GM21528 (cell line): ENCODE measurements around the gene LRRC3.
"Not testable (repeated sequence)": the region's sequence is repeated elsewhere in the genome, so short reads cannot be mapped to it uniquely, and the experiment has no call there.

Experiments used
- ATAC-seq: cut with Tn5 transposase; IDR thresholded peaks from one replicate; pipeline ENCODE4 v1.9.1; 2021; ENCODE audit warnings: mild to moderate bottlenecking, moderate library complexity; ENCODE audit not compliant: unreplicated experiment, low FRiP score

The LRRC3 gene

GRCh38 chr21:44454747-44455523, at the start of gene LRRC3:
Gene LRRC3 (plus strand): TSS chr21:44455510. CDS start chr21:44456645, 1,135 bp downstream.
- ATAC-seq, result no peak

DNA sequence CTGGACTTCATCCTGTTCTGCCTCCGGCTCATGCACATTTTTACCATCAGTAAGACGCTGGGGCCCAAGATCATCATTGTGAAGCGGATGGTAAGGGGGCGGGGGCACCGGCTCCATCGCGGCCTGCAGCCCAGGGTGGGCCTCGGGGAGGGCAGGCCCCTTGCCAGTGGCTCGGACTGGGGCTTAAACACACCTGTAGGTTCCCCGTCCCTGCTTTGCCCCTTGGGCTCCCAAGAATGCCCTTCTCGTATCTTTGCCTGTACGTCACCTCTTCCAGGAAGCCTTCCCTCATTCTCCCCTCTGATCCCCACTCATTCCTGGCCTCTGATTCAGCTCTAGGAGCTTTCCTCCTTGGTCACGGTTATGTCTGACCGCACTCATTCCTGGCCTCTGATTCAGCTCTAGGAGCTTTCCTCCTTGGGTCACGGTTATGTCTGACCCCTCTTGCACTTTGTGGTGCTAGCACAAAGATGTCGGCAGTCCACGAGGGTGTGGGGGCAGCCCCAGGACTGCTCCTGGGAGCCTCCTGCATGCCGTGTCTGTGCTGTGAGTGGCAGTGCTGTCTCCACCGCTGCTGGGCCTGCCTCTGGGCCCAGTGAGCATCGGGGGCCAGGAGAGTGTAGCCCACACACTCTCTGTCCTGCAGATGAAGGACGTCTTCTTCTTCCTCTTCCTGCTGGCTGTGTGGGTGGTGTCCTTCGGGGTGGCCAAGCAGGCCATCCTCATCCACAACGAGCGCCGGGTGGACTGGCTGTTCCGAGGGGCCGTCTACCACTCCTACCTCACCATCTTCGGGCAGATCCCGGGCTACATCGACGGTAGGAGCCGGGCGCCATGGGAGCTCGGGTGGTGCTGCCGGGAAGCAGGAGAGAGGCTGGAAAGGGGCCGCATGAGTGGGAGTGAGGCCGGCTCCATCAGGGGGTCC, 49.1 kb upstream of the LRRC3 start:
- ATAC-seq, result no peak

DNA sequence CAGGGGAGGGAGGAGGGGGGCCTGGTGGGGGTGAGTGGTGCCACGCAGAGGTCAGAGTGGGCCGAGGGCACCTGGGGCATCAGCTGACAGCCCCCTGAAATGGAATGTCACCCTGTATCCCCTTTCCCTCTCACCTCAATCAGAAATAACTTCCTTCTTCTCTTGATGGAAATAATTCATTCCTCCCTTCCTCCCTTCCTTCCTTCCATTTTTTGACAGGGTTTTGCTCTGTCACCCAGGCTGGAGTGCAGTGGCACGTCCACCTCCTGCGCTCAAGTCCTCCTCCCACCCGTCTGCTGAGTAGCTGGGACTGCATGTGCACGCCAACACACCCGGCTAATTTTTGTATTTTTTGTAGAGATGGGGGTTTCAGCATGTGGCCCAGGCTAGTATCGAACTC, 48.4 kb upstream of the LRRC3 start:
- ATAC-seq, result no peak

- no peak for ATAC-seq
Observed at GRCh38 chr21:44407493-44407892, 47.8 kb upstream of the LRRC3 start.

DNA sequence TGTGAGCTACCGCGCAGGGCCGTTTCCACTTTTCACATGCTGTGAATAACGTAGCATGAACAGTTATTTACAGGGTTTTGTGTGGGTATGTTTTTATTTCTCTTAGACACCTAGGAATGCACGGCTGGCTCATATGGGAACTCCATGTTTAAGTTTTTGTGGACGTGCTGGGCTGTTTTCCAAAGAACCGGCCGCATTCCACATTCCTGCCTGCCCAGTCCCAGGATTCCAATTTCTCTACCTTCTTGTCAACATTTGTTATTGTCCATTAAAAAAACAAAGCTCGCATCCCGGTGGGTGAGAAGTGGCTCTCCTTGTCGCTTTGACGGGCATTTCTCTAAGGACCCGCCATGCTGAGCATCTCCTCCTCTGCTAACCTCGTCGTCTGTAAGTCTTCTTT, 47.1 kb upstream of the LRRC3 start:
- no peak for ATAC-seq

- no peak for ATAC-seq
Observed at GRCh38 chr21:44413566-44414290, 41.6 kb upstream of the LRRC3 start.

DNA sequence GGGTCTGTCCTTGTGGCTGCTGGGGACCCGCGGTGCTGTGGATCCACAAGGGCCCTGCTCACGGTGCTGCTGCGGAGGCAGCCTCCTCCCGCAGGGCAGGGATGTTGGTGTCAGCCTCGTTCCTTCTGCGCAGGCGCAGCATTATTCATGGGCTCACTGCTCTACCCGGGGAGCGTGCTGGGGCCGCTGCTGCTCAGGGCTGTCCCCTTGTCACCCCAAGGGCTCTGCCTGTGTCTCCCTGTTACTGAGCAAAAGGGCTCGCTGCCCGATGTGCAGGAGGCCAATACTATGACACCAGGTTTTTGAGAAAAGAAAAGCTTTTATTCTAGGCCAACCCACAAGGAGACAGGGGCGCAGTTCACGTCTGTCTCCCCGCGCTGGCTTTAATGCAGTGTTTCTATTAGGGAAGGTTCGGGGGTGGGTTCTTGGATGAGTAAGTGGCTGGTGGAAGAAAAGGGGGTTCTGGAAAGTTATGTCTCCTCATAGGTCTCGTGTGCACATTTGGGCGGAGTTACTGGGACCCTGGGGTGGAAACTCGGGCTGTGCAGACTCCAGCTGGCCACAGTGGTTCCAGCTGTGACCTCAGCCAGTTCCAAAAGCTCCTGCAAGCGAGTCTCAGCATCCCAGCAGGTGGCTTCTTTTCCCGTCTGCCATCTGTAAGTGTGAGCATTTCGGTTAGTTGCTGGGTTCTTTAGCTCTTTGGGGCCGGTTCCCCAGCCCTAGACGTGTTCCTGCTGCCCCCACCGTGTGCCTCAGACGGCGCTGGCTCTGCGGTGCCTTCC, 40.8 kb upstream of the LRRC3 start:
- ATAC-seq, result no peak

GRCh38 chr21:44415073-44416025, 40.0 kb upstream of the LRRC3 start:
- ATAC-seq, result no peak

DNA sequence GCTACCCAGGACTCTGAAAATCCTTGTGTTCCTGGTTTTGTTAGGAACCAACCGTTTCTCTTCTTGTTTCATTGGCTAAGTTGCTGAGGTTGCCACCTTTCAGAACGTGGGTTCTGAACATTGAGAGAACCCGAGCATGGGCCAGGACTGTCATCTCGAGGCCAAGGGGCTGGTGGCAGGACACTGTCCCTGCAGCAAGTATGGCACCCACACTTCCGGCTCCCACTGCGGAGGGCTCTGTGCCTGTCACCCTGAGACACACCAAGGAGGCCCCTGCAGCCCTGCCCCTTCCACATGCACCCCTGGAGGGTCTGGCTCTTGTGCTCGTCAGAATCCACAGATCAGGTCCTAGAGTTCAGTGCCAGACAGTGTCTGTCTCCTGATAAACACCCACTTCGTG, 39.1 kb upstream of the LRRC3 start:
- ATAC-seq, result no peak

DNA sequence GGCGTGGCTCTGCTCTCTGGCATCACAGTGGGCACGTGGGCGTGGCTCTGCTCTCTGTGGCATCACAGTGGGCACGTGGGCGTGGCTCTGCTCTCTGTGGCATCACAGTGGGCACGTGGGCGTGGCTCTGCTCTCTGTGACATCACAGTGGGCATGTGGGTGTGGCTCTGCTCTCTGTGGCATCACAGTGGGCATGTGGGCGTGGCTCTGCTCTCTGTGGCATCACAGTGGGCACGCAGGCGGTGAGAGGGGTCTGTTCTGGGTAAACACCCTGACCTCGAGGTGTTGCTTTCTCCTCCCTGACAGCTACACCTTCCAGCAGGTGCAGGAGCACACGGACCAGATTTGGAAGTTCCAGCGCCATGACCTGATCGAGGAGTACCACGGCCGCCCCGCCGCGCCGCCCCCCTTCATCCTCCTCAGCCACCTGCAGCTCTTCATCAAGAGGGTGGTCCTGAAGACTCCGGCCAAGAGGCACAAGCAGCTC, 37.6 kb upstream of the LRRC3 start:
- not testable (repeated sequence) for ATAC-seq

DNA sequence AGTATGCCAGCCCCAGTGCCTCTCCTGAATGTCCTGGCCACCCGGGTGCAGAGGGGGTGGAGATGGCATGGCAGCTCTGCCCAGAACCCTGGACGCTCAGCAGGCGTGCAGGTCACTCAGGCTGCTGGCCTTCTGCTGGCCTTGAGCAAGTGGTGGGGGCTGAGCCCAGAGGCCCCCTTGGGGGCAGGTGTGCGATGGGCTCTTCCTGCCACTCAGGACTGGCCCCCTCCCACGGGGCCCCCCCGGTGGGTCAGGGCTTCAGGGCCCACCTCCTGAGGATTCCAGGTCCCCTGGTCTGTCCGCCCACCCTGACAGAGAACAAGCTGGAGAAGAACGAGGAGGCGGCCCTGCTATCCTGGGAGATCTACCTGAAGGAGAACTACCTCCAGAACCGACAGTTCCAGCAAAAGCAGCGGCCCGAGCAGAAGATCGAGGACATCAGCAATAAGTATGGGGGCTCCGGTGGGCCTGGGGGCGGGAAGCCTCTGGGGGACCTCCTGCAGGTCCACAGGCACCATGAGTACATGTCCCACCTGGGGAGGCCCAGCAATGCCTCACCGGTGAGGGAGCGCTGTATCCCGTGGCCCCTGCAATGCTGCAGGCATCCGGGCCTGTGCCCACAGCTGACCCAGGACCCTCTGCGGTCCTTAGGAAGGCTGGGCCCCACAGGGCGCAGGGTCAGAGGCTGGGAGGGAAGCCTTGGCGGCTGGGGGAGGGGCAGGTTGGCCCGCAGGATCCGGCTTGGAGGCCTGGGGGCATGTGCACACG, 37.0 kb upstream of the LRRC3 start:
- ATAC-seq, result no peak

DNA sequence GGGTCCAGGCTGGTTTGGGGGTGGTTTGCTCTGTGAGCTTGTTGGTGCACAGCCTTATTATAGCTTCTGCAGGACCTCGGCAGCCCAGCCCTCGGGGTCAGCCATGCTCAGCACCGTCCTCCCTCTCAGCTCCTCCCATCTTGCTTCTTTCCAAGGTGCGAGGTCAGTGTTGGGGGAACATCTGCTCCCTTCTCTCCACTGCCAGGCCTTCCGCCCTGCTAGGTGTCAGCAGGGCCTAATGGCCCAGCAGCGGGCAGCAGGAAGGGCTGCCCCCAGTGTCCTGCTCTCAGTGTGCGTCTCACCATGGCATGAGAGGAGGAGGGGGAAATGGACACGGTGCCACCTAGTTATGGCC, 36.5 kb upstream of the LRRC3 start:
- ATAC-seq, result no peak

GRCh38 chr21:44419679-44420078, 35.6 kb upstream of the LRRC3 start:
- no peak for ATAC-seq

DNA sequence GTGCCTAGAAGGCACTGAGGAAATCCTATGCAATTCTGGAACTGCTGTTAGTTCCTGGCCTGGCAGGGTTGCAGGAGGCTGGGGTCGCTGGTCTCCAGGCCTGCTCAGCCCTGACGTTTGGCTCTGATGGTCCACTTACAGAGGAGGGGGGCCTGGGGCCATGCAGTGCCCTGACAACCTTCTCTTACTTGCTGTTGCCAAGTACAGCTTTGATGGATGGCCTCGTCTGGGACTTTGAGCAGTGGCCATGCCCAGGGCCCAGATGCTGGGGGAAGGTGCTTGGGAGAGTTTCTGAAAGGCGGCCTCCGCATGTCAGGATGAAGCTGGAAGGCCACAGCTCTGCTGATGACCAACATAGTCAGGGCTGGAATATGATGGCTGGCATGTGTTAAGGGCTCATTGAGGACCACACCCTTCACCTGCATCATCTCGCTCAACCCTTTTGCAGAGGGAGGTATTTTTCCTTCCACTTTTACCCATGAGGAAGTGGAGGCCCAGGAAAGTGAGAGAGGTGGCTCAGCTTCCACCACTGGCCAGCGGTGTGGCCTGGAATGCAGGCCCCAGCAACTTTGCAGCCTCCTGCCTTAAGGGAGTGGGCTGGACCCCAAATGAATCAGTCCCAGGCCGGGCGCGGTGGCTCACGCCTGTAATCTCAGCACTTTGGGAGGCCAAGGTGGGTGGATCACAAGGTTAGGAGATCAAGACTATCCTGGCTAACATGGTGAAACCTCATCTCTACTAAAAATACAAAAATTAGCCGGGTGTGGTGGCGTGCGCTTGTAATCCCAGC, 34.7 kb upstream of the LRRC3 start:
- no peak for ATAC-seq

- ATAC-seq, result no peak
Observed at GRCh38 chr21:44421901-44422840, 33.1 kb upstream of the LRRC3 start.

- no peak for ATAC-seq
Observed at GRCh38 chr21:44423312-44423821, 31.9 kb upstream of the LRRC3 start.
